ENCODE measurements around the gene CYTH4.

- TF ChIP-seq POLR2A (IDR thresholded peaks at IDR 0.05; ENCODE audit: extremely low read depth, insufficient read length) (no peak), CTCF (IDR thresholded peaks at IDR 0.05; ENCODE audit: low read depth, low read length) (no peak)
Observed at GRCh38 chr22:37302674-37303555, 20.6 kb downstream of the CYTH4 start.

Data from NB4 (cell line).